Mucosa of descending colon (tissue), 3 donors: ENCODE measurements around the gene BNC2. TPM values are rescaled to one million over a fixed set of nuclear protein-coding genes. Genes with fewer than 3 reads are reported as not detected.
"Not testable (repeated sequence)": the region's sequence is repeated elsewhere in the genome, so short reads cannot be mapped to it uniquely, and the experiment has no call there.

Experiments used
- ATAC-seq: fragments of 200-7000 bp; cut with Tn5 transposase; one replicate; pipeline ENCODE4 v1.9.1; 2020; ENCODE audit warnings: mild to moderate bottlenecking, moderate library complexity
- DNase-seq, 3 donors: peaks; one replicate each; pipeline ENCODE4 v3.0.0-alpha.2; 2020
- H3K36me3 ChIP-seq: fragments of 200-600 bp; one replicate; pipeline ENCODE4 v1.8.0; 2021; ENCODE audit warnings: low read depth, mild to moderate bottlenecking
- H3K4me1 ChIP-seq: fragments of 200-600 bp; one replicate; pipeline ENCODE4 v1.8.0; 2021; ENCODE audit warnings: low read depth, mild to moderate bottlenecking
- H3K4me3 ChIP-seq: fragments of 200-600 bp; one replicate; pipeline ENCODE4 v1.8.0; 2021; ENCODE audit warnings: mild to moderate bottlenecking
- H3K9me3 ChIP-seq: fragments of 200-600 bp; one replicate; pipeline ENCODE4 v1.8.0; 2021; ENCODE audit warnings: mild to moderate bottlenecking
- CTCF ChIP-seq: fragments of 200-600 bp; IDR thresholded peaks from one replicate; pipeline ENCODE4 v1.8.0; 2022; ENCODE audit warnings: antibody characterized with exemption, mild to moderate bottlenecking
- intact Hi-C, 2 donors: fragments of 100-400 bp; cut with DNase I in 1 of 2; cut with micrococcal nuclease in 1 of 2; formaldehyde crosslinking; loops; one replicate each; pipeline versions ENCODE4 v1.11.0 to v1.11.1; 2022; cut with DNase I, micrococcal nuclease
- total RNA-seq, 3 donors: library from RNA; stranded (reverse); fragmentation: NEBNext Ultra II Directional in 2 of 3; extraction: Animal tissue kit (Norgen Biotek cat#: 25700) in 2 of 3; gene quantifications; one replicate each; pipeline versions ENCODE4 v1.2.1 to v1.2.4, GENCODE V29; 2021 to 2023
- donor health status: DM: no; HTN: no; CAD: no; lungs with moderate emphysema.
- donor health status: DM: no; HTN: no; CAD: no.
- donor health status: DM: no; HTN: yes; CAD: no.

BNC2 gene
- total RNA-seq, 3 donors from 2014 or later = 8.2 to 192 (median 12.0) TPM

- H3K36me3 ChIP-seq = no peaks in the 10 kb centered on the region
- no peak overlapping the region for H3K4me3 ChIP-seq
- DNase-seq (no peak), ATAC-seq (no peak)
- no peaks in the 10 kb centered on the region for H3K9me3 ChIP-seq
- H3K4me1 ChIP-seq = no peaks in the 10 kb centered on the region
- no peak for TF ChIP-seq CTCF
- intact Hi-C loops = no loop called here
These were observed 427.8 kb downstream of the BNC2 start for GRCh38 chr9:16442622-16443021.

GRCh38 chr9:16441791-16442190, 428.7 kb downstream of the BNC2 start:
- Histone ChIP-seq H3K4me1 (no peaks in the 10 kb centered on the region), H3K36me3 (no peaks in the 10 kb centered on the region), H3K9me3 (no peaks in the 10 kb centered on the region), H3K4me3 (no peak overlapping the region)
- intact Hi-C loops = no loop called here
- ATAC-seq (no peak), DNase-seq (no peak)
- no peak for TF ChIP-seq CTCF

GRCh38 chr9:16438831-16439230, 431.6 kb downstream of the BNC2 start:
- intact Hi-C loops, ATAC-seq, H3K4me1 ChIP-seq, DNase-seq, H3K9me3 ChIP-seq, H3K4me3 ChIP-seq, H3K36me3 ChIP-seq: not testable (repeated sequence)

GRCh38 chr9:16436545-16436944, 433.9 kb downstream of the BNC2 start:
- intact Hi-C loops = no loop called here
- TF ChIP-seq CTCF = no peak
- Histone ChIP-seq H3K4me3 (no peak overlapping the region), H3K4me1 (no peaks in the 10 kb centered on the region), H3K36me3 (no peaks in the 10 kb centered on the region), H3K9me3 (no peaks in the 10 kb centered on the region)
- no peak for ATAC-seq
- DNase-seq = no peak

GRCh38 chr9:16434526-16434925, 435.9 kb downstream of the BNC2 start:
- ATAC-seq (no peak), DNase-seq (no peak)
- TF ChIP-seq CTCF = no peak
- H3K36me3 ChIP-seq = no peaks in the 10 kb centered on the region
- intact Hi-C loops = no loop called here
- H3K4me1 ChIP-seq = no peaks in the 10 kb centered on the region
- no peaks in the 10 kb centered on the region for H3K9me3 ChIP-seq
- no peak overlapping the region for H3K4me3 ChIP-seq

GRCh38 chr9:16433494-16433893, 437.0 kb downstream of the BNC2 start:
- H3K36me3 ChIP-seq = no peaks in the 10 kb centered on the region
- H3K9me3 ChIP-seq = no peaks in the 10 kb centered on the region
- DNase-seq (no peak), ATAC-seq (no peak)
- TF ChIP-seq CTCF = no peak
- H3K4me1 ChIP-seq = no peaks in the 10 kb centered on the region
- H3K4me3 ChIP-seq = no peak overlapping the region
- intact Hi-C loops = no loop called here
